Measurements from ENCODE around the gene LRRC3. TPM values are rescaled to one million over a fixed set of nuclear protein-coding genes. Genes with fewer than 3 reads are reported as not detected.

The LRRC3 gene
- polyA plus RNA-seq, 1 of the 3 experiments (the other 2 are of a cell fraction) = 2.3 TPM

GRCh38 chr21:44434936-44435635 lies 20.2 kb upstream of the LRRC3 start:
- Histone ChIP-seq H3K9me2 (no peaks in the 10 kb centered on the region), H2AFZ (ENCODE audit: low read depth) (no peak overlapping the region), H3K27ac (ENCODE audit: low read depth in 2 of 2, low read length in 1 of 2) (no peak overlapping the region), H3K79me2 (ENCODE audit: insufficient read depth) (no peaks in the 10 kb centered on the region), H3K27me3 (ENCODE audit: insufficient read depth) (no peaks in the 10 kb centered on the region), H3K9me3 (peaks cover under 1% of the 10 kb centered on the region), H3K4me3 (ENCODE audit: low read depth in 2 of 2, low read length in 1 of 2) (no peak overlapping the region), H3K4me2 (no peak overlapping the region), H3F3A (replicated peaks; ENCODE audit: insufficient read depth) (no peaks in the 10 kb centered on the region), H3K36me3 (replicated peaks in 1 of 2; ENCODE audit: control insufficient read depth in 1 of 2, insufficient read depth in 2 of 2, low read length in 1 of 2) (no peaks in the 10 kb centered on the region), H3K4me1 (ENCODE audit: control insufficient read depth in 1 of 2, insufficient read depth in 2 of 2, low read depth in 1 of 2, low read length in 1 of 2) (peaks cover 0 to 48% of the 10 kb centered on the region in 2 experiments; a peak in 1 of 4 replicates), H3K9ac (no peak overlapping the region), H4K20me1 (ENCODE audit: insufficient read depth) (no peaks in the 10 kb centered on the region)
- CTCF ChIA-PET = no interaction called here
- 61% methylated on average over 12 of the region's 28 CpGs for WGBS (ENCODE audit: low lambda C conversion rate)
- TF ChIP-seq USF2 (IDR thresholded peaks at IDR 0.05; ENCODE audit: borderline replicate concordance, low read depth, low read length) (no peak), EZH2phosphoT487 (IDR thresholded peaks at IDR 0.05; ENCODE audit: borderline replicate concordance, low read depth) (no peak), MEF2A (IDR thresholded peaks at IDR 0.05; ENCODE audit: borderline replicate concordance, low read depth) (no peak), YY1 (IDR thresholded peaks at IDR 0.05; ENCODE audit: low read depth) (no peak), JUND (IDR thresholded peaks at IDR 0.05) (no peak), ZBTB33 (IDR thresholded peaks at IDR 0.05; ENCODE audit: borderline replicate concordance, low read depth) (no peak), NRF1 (IDR thresholded peaks at IDR 0.05; ENCODE audit: low read depth, low read length) (no peak), ELF1 (IDR thresholded peaks at IDR 0.05) (no peak), NFIC (IDR thresholded peaks at IDR 0.05; ENCODE audit: borderline replicate concordance) (no peak), GABPA (IDR thresholded peaks at IDR 0.05; ENCODE audit: low read depth) (no peak), REST (IDR thresholded peaks at IDR 0.05; ENCODE audit: low read depth, low read length) (no peak), POLR2AphosphoS5 (IDR thresholded peaks at IDR 0.05; ENCODE audit: low read depth, low read length) (no peak), FOSL2 (IDR thresholded peaks at IDR 0.05; ENCODE audit: borderline replicate concordance, low read depth) (no peak)
- POLR2A ChIA-PET = no interaction called here
- DNase-seq = no peak

Measured in SK-N-SH (cell line).